Measurements from ENCODE around the gene MGAT4C.

The MGAT4C gene

GRCh38 chr12:85963326-85963725 lies 292.9 kb downstream of the MGAT4C start:
- no peak for DNase-seq

GRCh38 chr12:85956081-85956480 lies 300.1 kb downstream of the MGAT4C start:
- DNase-seq, result no peak

DNA sequence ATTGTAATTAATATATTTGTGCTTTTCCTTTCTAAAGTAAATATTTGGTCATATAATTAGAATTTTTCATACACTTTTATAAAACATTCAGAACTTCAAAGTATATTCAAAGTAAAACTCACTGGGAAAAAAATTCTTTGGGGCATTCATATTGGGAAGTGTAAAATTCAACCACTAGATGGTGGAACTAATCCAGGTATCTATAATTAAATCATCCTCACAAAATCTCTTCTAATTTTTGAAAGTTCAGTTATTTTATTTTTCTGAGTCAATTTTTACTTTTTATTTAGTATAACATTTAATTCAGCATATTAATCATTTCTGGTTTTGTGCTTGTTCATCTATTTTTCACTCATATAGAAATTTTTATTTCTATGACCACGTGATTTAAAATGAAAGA lies 301.1 kb downstream of the MGAT4C start:
- DNase-seq, result no peak

- DNase-seq, result no peak
These were observed 304.4 kb downstream of the MGAT4C start for GRCh38 chr12:85951823-85952222.

DNA sequence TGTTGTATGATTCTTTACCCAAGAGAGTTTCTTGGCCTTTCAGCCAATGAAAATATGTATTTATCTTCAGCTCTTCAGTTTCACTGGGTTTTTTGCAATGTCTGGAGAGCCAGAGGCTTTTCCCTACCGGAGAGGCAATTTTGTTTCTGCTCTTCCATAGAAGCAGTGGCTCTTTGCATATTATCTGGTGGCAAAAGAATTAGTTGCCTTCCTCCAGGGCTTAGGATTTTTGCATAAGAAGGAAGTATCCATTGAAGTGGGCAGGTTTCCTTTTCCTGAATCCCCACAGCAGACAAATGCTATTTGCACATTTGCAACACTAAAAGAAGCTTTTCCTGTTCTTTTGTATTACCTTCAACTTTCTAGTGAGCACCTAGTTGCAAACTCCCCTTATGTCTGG lies 306.9 kb downstream of the MGAT4C start:
- DNase-seq, result no peak

GRCh38 chr12:85948340-85948739 lies 307.9 kb downstream of the MGAT4C start:
- no peak for DNase-seq

GRCh38 chr12:85947286-85947685 lies 308.9 kb downstream of the MGAT4C start:
- no peak for DNase-seq

DNA sequence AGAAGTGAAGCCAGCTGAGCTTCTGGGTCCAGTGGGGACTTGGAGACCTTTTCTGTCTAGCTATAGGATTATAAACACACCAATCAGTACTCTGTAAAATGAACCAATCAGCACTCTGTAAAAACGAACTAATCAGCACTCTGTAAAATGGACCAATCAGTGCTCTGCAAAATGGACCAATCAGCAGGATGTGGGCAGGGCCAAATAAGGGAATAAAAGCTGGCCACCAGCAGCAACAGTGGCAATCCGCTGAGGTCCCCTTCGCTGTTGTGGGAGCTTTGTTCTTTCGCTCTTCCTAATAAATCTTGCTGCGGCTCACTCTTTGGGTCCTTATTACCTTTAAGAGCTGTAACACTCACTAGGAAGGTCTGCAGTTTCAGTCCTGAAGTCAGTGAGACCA lies 309.8 kb downstream of the MGAT4C start:
- no peak for DNase-seq

- DNase-seq, result no peak
These were observed 329.0 kb downstream of the MGAT4C start for GRCh38 chr12:85927166-85927565.

- no peak for DNase-seq
These were observed 332.3 kb downstream of the MGAT4C start for GRCh38 chr12:85923767-85924331.

GRCh38 chr12:85920324-85920947 lies 335.8 kb downstream of the MGAT4C start:
- DNase-seq, result no peak

Data from activated effector memory CD4-positive, alpha-beta T cell treated with Interleukin-2 at 50 U/mL for 16 hours (primary cell).